ENCODE data around the gene STAT5A. TPM values are rescaled to one million over a fixed set of nuclear protein-coding genes. Genes with fewer than 3 reads are reported as not detected.
A peak's percentile ranks its signal among the peaks of the same experiment; 100 is the strongest.

The STAT5A gene
- total and polyA plus RNA-seq, 12 donors: 12.0 to 169 (median 81.2) TPM

DNA sequence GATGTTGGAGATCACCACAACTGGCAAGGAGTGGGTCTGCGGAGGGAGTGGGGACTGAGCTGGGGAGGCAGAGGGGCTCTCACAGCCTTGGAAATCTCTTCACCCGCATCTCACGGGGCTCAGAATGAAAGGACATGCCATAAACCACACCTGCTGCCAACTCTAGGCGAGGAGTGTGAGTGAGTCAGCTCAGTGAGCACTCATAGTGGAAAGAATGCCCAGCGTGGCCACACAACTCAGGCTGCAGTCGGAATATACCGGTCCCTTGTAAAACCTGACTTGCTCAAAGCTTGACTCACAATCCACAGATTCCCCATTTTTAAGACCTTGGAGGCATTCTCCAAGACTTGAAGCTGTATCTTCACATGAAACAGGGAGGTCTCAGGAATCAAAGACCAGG lies 36.7 kb downstream of the STAT5A start:
- peak; percentile 61 to 90 (median 76) for DNase-seq
- Histone ChIP-seq H3K36me3 (replicated peaks in 1 of 2) (peaks cover 0 to 99% of the 10 kb centered on the region in 2 donors), H3K27ac (peak overlapping the region in 3 of 5 donors; percentile 43 to 73 (median 63)), H3K4me1 (replicated peaks in 1 of 2) (peaks cover 0 to 6% of the 10 kb centered on the region in 2 donors), H3K9me3 (replicated peaks in 1 of 3) (no peaks in the 10 kb centered on the region), H3K4me3 (no peak overlapping the region), H3K27me3 (no peaks in the 10 kb centered on the region)
- 59 to 67% (median 62%) methylated on average over 5 to 7 of the region's 7 CpGs for WGBS, 4 donors
- intact Hi-C loops (cut with DNase I): loop anchor here in 1 of 2 donors (10.0 kb wide), 1 partner anchor 190 kb away; no protein-coding TSS in a partner anchor
- TF ChIP-seq, protein P1, sequence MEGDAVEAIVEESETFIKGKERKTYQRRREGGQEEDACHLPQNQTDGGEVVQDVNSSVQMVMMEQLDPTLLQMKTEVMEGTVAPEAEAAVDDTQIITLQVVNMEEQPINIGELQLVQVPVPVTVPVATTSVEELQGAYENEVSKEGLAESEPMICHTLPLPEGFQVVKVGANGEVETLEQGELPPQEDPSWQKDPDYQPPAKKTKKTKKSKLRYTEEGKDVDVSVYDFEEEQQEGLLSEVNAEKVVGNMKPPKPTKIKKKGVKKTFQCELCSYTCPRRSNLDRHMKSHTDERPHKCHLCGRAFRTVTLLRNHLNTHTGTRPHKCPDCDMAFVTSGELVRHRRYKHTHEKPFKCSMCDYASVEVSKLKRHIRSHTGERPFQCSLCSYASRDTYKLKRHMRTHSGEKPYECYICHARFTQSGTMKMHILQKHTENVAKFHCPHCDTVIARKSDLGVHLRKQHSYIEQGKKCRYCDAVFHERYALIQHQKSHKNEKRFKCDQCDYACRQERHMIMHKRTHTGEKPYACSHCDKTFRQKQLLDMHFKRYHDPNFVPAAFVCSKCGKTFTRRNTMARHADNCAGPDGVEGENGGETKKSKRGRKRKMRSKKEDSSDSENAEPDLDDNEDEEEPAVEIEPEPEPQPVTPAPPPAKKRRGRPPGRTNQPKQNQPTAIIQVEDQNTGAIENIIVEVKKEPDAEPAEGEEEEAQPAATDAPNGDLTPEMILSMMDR (IDR thresholded peaks at IDR 0.05): no peak
- TF ChIP-seq POLR2A (IDR thresholded peaks at IDR 0.05): peak in 1 of 2 donors; percentile 29

DNA sequence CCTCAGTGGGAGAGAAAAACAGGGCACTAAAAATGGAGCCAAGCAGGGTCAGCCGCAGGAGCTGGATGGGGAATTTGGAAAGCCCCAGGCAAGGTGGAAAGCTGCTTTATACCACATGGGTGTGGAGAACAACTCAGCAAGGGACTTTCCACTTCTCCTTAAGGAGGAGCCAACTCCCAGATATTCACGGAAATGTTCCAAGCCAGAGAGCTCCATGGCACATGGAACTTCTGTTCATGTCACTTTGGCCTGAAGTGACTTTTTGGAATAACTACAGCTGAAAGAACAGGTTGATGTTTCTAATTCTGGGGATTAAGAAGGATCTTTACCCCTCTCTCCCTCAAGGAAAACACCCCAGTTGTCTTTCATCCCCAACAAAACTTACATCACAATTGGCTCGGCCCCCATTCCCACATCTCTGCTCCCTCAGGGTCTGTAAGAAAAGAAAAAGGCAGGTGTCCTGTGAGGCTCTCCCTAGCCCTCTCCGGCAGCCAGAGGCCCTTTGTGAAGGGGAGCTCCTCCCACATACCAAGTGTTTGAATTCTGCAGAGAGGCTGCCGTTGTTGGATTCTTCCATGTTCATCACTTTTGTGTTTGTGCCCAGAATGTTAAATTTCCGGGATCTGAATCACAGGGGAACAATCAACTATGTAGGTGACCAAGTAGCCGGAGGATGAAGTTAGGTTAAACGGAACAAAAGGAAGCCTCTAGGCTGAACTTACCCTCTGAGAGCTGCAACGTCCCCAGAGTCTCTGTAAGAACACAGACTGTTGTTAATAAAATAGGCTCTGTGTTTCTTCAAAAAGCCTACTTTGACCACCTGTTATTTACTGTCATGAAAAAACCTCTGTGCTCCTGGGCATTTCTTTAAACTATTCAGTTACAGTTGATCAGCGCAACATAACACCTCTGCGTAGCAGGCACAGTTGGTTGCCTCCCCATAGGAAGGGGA lies 41.0 kb downstream of the STAT5A start:
- no peaks in the 10 kb centered on the region for H3K27me3 ChIP-seq
- peaks cover 0 to 6% of the 10 kb centered on the region in 2 donors for H3K4me1 ChIP-seq (replicated peaks in 1 of 2)
- 56 to 64% (median 61%) methylated on average over 10 to 11 of the region's 11 CpGs for WGBS, 4 donors
- no peaks in the 10 kb centered on the region for H3K9me3 ChIP-seq (replicated peaks in 1 of 3)
- no peak overlapping the region for H3K4me3 ChIP-seq
- TF ChIP-seq POLR2A (IDR thresholded peaks at IDR 0.05): no peak
- TF ChIP-seq, protein P1 (IDR thresholded peaks at IDR 0.05): no peak
- H3K27ac ChIP-seq: peak overlapping the region in 2 of 5 donors; percentile 7 to 45
- no peak for DNase-seq
- intact Hi-C loops (cut with DNase I): loop anchor here in 1 of 2 donors (10.0 kb wide), 1 partner anchor 186 kb away; no protein-coding TSS in a partner anchor
- peaks cover 0 to 100% of the 10 kb centered on the region in 2 donors for H3K36me3 ChIP-seq (replicated peaks in 1 of 2)

DNA sequence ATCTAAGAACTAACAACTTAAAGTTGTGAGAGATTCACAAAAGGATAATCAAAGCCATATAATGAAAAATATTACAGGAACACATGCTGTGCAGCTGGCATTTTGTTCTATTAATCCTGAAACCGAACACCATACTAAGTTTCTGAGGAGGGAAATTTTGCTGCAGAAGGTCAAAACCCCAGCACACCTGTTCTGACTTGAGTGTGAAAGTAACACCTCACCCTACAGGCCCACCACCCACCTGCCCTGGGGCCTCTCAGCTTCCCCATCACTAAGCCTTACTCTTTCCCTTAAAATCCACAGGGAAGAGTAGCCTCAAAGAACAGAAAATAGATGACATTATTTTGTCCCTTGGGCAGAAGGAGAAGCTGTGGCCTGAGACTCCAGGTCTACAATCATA lies 44.8 kb downstream of the STAT5A start:
- Histone ChIP-seq H3K4me1 (replicated peaks in 1 of 2) (no peaks in the 10 kb centered on the region), H3K36me3 (replicated peaks in 1 of 2) (peaks cover 0 to 97% of the 10 kb centered on the region in 2 donors), H3K27ac (no peak overlapping the region), H3K9me3 (replicated peaks in 1 of 3) (no peaks in the 10 kb centered on the region), H3K27me3 (no peaks in the 10 kb centered on the region), H3K4me3 (no peak overlapping the region)
- intact Hi-C loops (cut with DNase I): no loop called here
- WGBS, 4 donors: 86 to 90% (median 86%) methylated on average over 1 of the region's 1 CpG
- no peak for TF ChIP-seq POLR2A (IDR thresholded peaks at IDR 0.05)
- TF ChIP-seq, protein P1 (IDR thresholded peaks at IDR 0.05): no peak
- no peak for DNase-seq

DNA sequence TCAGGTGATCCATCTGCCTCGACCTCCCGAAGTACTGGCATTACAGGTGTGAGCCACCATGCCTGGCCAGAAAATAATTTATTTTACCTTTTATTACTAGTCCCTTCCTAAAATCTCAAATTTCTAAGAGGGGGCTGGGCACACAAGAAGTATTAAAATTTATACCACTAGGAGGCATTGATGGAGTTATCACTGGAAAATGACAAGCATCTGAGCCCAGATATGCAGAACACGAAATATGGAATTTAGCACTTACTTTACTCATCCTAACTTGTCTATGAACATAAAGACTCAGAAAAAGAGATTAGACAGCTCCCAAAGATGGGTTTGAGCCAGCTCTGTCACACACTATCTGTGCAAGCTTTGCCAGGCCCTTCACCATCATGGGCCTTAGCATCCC lies 46.4 kb downstream of the STAT5A start:
- no peaks in the 10 kb centered on the region for H3K9me3 ChIP-seq (replicated peaks in 1 of 3)
- WGBS, 4 donors: 68 to 91% (median 85%) methylated on average over 3 of the region's 3 CpGs
- no peak overlapping the region for H3K27ac ChIP-seq
- H3K4me1 ChIP-seq (replicated peaks in 1 of 2): no peaks in the 10 kb centered on the region
- peaks cover 0 to 94% of the 10 kb centered on the region in 2 donors for H3K36me3 ChIP-seq (replicated peaks in 1 of 2)
- no peak for DNase-seq
- H3K27me3 ChIP-seq: no peaks in the 10 kb centered on the region
- H3K4me3 ChIP-seq: no peak overlapping the region
- no peak for TF ChIP-seq POLR2A (IDR thresholded peaks at IDR 0.05)
- TF ChIP-seq, protein P1 (IDR thresholded peaks at IDR 0.05): no peak
- intact Hi-C loops (cut with DNase I): no loop called here
